Ascending aorta (tissue), 2 donors: ENCODE measurements around the gene FMO4. TPM values are rescaled to one million over a fixed set of nuclear protein-coding genes. Genes with fewer than 3 reads are reported as not detected.

Source experiments
- DNase-seq, 2 donors: peaks; one replicate each; pipeline ENCODE4 v3.0.0-alpha.2; 2019; ENCODE audit warnings: low spot score in 2 of 2
- H3K27ac ChIP-seq, 2 donors: fragments of 200-600 bp; sonication (generic); one replicate each; pipeline ENCODE4 v1.5.1; 2016 to 2017; ENCODE audit warnings: mild to moderate bottlenecking in 1 of 2
- H3K27me3 ChIP-seq: fragments of 200-600 bp; sonication (generic); one replicate; pipeline ENCODE4 v1.5.1; 2017
- H3K36me3 ChIP-seq, 2 donors: fragments of 200-600 bp; sonication (generic); one replicate each; pipeline ENCODE4 v1.5.1; 2016
- H3K4me1 ChIP-seq, 2 donors: fragments of 200-600 bp; sonication (generic); one replicate each; pipeline ENCODE4 v1.5.1; 2016 to 2017; ENCODE audit warnings: mild to moderate bottlenecking in 1 of 2
- H3K4me3 ChIP-seq, 2 donors: fragments of 200-600 bp; sonication (generic); one replicate each; pipeline ENCODE4 v1.5.1; 2016 to 2017; ENCODE audit warnings: mild to moderate bottlenecking in 1 of 2
- H3K9me3 ChIP-seq, 2 donors: fragments of 200-600 bp; sonication (generic); one replicate each; pipeline ENCODE4 v1.5.1; 2016
- intact Hi-C: fragments of 100-400 bp; cut with DNase I; formaldehyde crosslinking; loops from one replicate; pipeline ENCODE4 v1.15.1; 2023
- total RNA-seq: library from RNA; depleted of rRNA; stranded (reverse); fragments of >200 nt; gene quantifications from one replicate; pipeline ENCODE4 v1.1.0, GENCODE V29; 2016
- TF ChIP-seq, protein P1 (sequence below), 3 experiments: fragments of 200-600 bp in 2 of 3; fragments of 450-650 bp in 1 of 3; sonication (generic) in 2 of 3; IDR thresholded peaks; one replicate each; pipeline ENCODE4 v1.5.1; 2016 to 2019; ENCODE audit warnings: antibody characterized with exemption in 3 of 3, mild to moderate bottlenecking in 1 of 3, moderate library complexity in 1 of 3

FMO4 gene, protein sequence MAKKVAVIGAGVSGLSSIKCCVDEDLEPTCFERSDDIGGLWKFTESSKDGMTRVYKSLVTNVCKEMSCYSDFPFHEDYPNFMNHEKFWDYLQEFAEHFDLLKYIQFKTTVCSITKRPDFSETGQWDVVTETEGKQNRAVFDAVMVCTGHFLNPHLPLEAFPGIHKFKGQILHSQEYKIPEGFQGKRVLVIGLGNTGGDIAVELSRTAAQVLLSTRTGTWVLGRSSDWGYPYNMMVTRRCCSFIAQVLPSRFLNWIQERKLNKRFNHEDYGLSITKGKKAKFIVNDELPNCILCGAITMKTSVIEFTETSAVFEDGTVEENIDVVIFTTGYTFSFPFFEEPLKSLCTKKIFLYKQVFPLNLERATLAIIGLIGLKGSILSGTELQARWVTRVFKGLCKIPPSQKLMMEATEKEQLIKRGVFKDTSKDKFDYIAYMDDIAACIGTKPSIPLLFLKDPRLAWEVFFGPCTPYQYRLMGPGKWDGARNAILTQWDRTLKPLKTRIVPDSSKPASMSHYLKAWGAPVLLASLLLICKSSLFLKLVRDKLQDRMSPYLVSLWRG
- total RNA-seq, result 30.1 TPM

DNA sequence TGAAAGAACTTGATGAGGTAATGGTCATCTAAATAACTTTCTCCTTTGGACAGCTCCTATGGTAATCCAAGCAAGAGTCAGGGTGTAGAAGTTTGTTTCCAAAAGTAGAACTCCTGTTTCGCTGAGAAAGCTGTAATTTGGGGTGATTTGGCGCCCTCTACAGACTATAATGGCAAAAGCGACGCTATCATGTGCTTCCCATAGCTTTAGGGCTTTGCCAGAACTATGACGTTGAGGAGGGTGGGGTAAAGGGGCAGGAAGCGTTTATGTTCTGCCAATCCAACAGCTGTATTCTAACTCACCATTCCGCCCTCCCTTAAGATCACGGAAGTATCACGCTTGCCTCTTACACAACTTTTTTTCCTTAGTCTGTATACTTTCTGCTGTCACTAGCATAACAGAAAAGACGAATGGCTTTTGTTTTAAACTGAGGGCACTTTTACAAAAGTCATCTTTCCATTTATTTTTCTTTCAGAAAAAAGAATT, at the start of gene FMO4:
FMO4 (plus strand) TSS at position 349 of the 486 bp plus-strand sequence. CDS start 5,643 bp downstream, outside the sequence.
- intact Hi-C loops, result loop anchor here (1.0 to 5.0 kb wide), 9 partner anchors 31 to 347 kb away; partner anchors contain the start of gene PRRC2C
- H3K36me3 ChIP-seq, result peaks cover 5 to 9% of the 10 kb centered on the region in 2 donors
- H3K4me3 ChIP-seq, result peak within 1 kb of the TSS; percentile 52 to 61
- peaks cover 2 to 23% of the 10 kb centered on the region in 2 donors for H3K4me1 ChIP-seq
- H3K9me3 ChIP-seq, result no peaks in the 10 kb centered on the region
- TF ChIP-seq, protein P1, sequence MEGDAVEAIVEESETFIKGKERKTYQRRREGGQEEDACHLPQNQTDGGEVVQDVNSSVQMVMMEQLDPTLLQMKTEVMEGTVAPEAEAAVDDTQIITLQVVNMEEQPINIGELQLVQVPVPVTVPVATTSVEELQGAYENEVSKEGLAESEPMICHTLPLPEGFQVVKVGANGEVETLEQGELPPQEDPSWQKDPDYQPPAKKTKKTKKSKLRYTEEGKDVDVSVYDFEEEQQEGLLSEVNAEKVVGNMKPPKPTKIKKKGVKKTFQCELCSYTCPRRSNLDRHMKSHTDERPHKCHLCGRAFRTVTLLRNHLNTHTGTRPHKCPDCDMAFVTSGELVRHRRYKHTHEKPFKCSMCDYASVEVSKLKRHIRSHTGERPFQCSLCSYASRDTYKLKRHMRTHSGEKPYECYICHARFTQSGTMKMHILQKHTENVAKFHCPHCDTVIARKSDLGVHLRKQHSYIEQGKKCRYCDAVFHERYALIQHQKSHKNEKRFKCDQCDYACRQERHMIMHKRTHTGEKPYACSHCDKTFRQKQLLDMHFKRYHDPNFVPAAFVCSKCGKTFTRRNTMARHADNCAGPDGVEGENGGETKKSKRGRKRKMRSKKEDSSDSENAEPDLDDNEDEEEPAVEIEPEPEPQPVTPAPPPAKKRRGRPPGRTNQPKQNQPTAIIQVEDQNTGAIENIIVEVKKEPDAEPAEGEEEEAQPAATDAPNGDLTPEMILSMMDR (IDR thresholded peaks at IDR 0.05), result peak; percentile 59 to 84 (median 64)
- no peaks in the 10 kb centered on the region for H3K27me3 ChIP-seq
- DNase-seq, result peak; percentile 85 to 97
- H3K27ac ChIP-seq, result peak within 1 kb of the TSS; percentile 87

DNA sequence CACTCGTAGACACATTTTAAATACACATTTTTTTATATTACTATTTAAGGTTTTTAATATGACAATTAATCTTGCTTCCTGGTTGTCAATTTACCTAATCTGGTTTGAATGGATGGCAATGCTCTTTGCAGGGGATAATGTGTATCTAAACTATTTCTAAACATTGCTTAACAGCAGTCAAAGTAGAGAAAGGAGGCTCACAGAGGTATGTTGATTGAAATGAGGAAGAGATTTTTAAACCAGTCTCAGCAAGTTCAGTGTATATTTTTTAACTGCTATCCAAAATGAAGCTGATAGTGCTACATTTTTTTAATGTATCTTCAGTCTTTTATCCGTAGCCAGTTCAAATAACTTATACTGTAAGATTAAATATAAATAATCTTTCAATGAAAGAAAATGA, 48.3 kb upstream of the FMO4 start:
- no peak for DNase-seq
- intact Hi-C loops, result no loop called here
- no peaks in the 10 kb centered on the region for H3K9me3 ChIP-seq
- H3K27me3 ChIP-seq, result no peaks in the 10 kb centered on the region
- TF ChIP-seq, protein P1 (IDR thresholded peaks at IDR 0.05), result no peak
- no peak overlapping the region for H3K27ac ChIP-seq
- no peaks in the 10 kb centered on the region for H3K4me1 ChIP-seq
- no peak overlapping the region for H3K4me3 ChIP-seq
- no peaks in the 10 kb centered on the region for H3K36me3 ChIP-seq

DNA sequence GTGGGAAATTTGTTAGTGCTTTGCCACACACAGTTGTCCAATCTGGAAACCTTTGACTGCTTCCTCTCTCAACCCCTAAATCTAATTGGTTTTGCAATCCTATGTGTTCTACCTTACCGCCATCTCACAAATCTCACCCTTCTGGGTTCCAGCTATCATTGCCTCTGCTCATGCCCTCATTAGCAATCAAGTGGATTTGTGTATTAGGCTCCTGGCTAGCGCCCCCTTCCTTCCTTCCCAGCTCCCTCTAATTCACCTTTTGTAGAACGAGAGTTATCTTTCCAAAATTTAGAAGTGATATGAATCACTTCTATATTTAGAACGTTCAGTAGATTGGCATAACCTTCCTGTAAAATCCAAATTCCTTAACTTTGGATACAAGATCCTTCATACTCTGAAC, 47.1 kb upstream of the FMO4 start:
- Histone ChIP-seq H3K4me1 (no peaks in the 10 kb centered on the region), H3K27ac (no peak overlapping the region), H3K4me3 (no peak overlapping the region), H3K36me3 (no peaks in the 10 kb centered on the region), H3K9me3 (no peaks in the 10 kb centered on the region), H3K27me3 (no peaks in the 10 kb centered on the region)
- intact Hi-C loops, result no loop called here
- TF ChIP-seq, protein P1 (IDR thresholded peaks at IDR 0.05), result no peak
- DNase-seq, result no peak

DNA sequence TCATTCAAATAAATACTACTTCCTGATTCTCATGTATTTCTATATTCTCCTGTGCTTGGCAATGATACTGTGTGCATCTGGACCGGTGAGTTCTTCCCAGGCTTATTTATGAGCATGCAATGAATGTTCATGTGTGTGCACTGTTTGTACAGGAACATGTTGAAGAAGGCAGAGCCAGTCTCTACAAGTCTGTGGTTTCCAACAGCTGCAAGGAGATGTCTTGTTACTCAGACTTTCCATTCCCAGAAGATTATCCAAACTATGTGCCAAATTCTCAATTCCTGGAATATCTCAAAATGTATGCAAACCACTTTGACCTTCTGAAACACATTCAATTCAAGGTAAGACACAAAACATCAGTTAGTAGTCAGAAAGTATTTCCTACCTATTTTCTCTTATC, 46.6 kb upstream of the FMO4 start:
- Histone ChIP-seq H3K36me3 (no peaks in the 10 kb centered on the region), H3K4me1 (no peaks in the 10 kb centered on the region), H3K9me3 (no peaks in the 10 kb centered on the region), H3K27me3 (no peaks in the 10 kb centered on the region), H3K27ac (no peak overlapping the region), H3K4me3 (no peak overlapping the region)
- TF ChIP-seq, protein P1 (IDR thresholded peaks at IDR 0.05), result no peak
- no peak for DNase-seq
- intact Hi-C loops, result no loop called here

DNA sequence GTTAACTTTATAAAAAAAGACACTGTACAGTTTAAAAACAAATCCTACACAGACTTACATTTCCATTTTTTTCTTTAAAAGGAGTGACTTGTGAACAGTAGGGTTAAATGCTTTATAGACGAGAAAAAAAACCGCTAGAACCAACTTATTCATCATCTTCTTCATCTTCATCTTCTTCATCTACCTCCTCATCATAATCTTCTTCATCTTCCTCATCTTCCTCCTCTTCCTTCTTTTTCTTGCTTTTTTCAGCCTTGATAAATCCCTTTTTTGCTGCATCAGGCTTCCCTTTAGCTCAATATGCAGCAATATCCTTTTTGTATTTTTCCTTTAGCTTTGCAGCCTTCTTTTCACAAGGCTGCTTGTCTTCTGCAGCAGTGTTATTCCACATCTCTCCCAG, 43.2 kb upstream of the FMO4 start:
- no peak overlapping the region for H3K27ac ChIP-seq
- H3K27me3 ChIP-seq, result no peaks in the 10 kb centered on the region
- H3K4me3 ChIP-seq, result no peak overlapping the region
- H3K36me3 ChIP-seq, result no peaks in the 10 kb centered on the region
- no peaks in the 10 kb centered on the region for H3K9me3 ChIP-seq
- no peak for DNase-seq
- TF ChIP-seq, protein P1 (IDR thresholded peaks at IDR 0.05), result no peak
- H3K4me1 ChIP-seq, result no peaks in the 10 kb centered on the region
- intact Hi-C loops, result no loop called here
